ENCODE results near the gene CHMP4B.

- no peak for TF ChIP-seq GABPA (IDR thresholded peaks at IDR 0.05 in 1 of 2, conservative IDR thresholded peaks at IDR 0.05 in 1 of 2)
- no peak for TF ChIP-seq SP1 (IDR thresholded peaks at IDR 0.05)
- no peak for TF ChIP-seq CTCF (IDR thresholded peaks at IDR 0.05; ENCODE audit: low read depth, low read length, missing input control)
- no peak for TF ChIP-seq FOXA1 (IDR thresholded peaks at IDR 0.05)
- TF ChIP-seq ATF3 (IDR thresholded peaks at IDR 0.05) = no peak
- TF ChIP-seq HNF4A (conservative IDR thresholded peaks at IDR 0.05) = no peak
- no peak for TF ChIP-seq JUND (IDR thresholded peaks at IDR 0.05)
- no peak for TF ChIP-seq YY1 (IDR thresholded peaks at IDR 0.05)
- TF ChIP-seq EGR1 (IDR thresholded peaks at IDR 0.05; ENCODE audit: low read depth in 2 of 2) = no peak
- no peak for TF ChIP-seq HNF4G (IDR thresholded peaks at IDR 0.05)
- TF ChIP-seq ZBTB33 (IDR thresholded peaks at IDR 0.05) = no peak
Observed at GRCh38 chr20:33843854-33844253, 32.7 kb downstream of the CHMP4B start.

Data from liver (tissue), 3 donors.